ENCODE results near the gene ROBO2. TPM values are rescaled to one million over a fixed set of nuclear protein-coding genes. Genes with fewer than 3 reads are reported as not detected.
A peak's percentile ranks its signal among the peaks of the same experiment; 100 is the strongest.

Gene ROBO2
- total and polyA plus RNA-seq, 2 experiments from 2014 or later: 1.5 to 7.8 TPM

GRCh38 chr3:77091809-77092208 is 51.9 kb downstream of the ROBO2 start (continued):
- TF ChIP-seq, protein P1, sequence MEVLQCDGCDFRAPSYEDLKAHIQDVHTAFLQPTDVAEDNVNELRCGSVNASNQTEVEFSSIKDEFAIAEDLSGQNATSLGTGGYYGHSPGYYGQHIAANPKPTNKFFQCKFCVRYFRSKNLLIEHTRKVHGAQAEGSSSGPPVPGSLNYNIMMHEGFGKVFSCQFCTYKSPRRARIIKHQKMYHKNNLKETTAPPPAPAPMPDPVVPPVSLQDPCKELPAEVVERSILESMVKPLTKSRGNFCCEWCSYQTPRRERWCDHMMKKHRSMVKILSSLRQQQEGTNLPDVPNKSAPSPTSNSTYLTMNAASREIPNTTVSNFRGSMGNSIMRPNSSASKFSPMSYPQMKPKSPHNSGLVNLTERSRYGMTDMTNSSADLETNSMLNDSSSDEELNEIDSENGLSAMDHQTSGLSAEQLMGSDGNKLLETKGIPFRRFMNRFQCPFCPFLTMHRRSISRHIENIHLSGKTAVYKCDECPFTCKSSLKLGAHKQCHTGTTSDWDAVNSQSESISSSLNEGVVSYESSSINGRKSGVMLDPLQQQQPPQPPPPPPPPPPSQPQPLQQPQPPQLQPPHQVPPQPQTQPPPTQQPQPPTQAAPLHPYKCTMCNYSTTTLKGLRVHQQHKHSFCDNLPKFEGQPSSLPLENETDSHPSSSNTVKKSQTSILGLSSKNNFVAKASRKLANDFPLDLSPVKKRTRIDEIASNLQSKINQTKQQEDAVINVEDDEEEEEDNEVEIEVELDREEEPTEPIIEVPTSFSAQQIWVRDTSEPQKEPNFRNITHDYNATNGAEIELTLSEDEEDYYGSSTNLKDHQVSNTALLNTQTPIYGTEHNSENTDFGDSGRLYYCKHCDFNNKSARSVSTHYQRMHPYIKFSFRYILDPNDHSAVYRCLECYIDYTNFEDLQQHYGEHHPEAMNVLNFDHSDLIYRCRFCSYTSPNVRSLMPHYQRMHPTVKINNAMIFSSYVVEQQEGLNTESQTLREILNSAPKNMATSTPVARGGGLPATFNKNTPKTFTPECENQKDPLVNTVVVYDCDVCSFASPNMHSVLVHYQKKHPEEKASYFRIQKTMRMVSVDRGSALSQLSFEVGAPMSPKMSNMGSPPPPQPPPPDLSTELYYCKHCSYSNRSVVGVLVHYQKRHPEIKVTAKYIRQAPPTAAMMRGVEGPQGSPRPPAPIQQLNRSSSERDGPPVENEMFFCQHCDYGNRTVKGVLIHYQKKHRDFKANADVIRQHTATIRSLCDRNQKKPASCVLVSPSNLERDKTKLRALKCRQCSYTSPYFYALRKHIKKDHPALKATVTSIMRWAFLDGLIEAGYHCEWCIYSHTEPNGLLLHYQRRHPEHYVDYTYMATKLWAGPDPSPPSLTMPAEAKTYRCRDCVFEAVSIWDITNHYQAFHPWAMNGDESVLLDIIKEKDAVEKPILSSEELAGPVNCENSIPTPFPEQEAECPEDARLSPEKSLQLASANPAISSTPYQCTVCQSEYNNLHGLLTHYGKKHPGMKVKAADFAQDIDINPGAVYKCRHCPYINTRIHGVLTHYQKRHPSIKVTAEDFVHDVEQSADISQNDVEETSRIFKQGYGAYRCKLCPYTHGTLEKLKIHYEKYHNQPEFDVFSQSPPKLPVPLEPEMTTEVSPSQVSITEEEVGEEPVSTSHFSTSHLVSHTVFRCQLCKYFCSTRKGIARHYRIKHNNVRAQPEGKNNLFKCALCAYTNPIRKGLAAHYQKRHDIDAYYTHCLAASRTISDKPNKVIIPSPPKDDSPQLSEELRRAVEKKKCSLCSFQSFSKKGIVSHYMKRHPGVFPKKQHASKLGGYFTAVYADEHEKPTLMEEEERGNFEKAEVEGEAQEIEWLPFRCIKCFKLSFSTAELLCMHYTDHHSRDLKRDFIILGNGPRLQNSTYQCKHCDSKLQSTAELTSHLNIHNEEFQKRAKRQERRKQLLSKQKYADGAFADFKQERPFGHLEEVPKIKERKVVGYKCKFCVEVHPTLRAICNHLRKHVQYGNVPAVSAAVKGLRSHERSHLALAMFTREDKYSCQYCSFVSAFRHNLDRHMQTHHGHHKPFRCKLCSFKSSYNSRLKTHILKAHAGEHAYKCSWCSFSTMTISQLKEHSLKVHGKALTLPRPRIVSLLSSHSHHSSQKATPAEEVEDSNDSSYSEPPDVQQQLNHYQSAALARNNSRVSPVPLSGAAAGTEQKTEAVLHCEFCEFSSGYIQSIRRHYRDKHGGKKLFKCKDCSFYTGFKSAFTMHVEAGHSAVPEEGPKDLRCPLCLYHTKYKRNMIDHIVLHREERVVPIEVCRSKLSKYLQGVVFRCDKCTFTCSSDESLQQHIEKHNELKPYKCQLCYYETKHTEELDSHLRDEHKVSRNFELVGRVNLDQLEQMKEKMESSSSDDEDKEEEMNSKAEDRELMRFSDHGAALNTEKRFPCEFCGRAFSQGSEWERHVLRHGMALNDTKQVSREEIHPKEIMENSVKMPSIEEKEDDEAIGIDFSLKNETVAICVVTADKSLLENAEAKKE (CRISPR knock-in tag; IDR thresholded peaks at IDR 0.05): no peak

DNA sequence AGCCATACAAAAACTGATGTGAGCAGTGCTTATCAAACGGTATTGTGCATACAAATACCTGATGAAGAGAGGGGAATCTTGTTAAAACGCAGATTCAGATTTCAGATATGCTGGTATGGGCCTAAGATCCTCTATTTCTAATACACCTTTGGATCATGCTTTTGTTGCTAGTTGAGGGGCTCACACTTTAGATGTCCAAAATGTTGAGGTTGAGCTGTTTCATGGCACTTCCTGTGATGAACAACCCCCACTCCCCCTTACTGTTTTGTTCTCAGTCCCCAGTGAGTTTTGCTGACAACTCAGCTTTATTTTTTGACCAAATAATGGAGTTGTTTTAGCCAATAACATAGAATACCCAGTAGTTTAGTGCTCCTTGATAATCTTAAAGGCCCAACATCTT is 53.2 kb downstream of the ROBO2 start:
- H3K9me2 ChIP-seq (ENCODE audit: insufficient read depth): no peaks in the 10 kb centered on the region
- peak overlapping the region; percentile 63; the same call in 1 of the 2 replicates for H3K27ac Mint-ChIP-seq
- no peak overlapping the region for H2AFZ ChIP-seq
- ATAC-seq: no peak
- no peaks in the 10 kb centered on the region for H3K36me3 ChIP-seq (ENCODE audit: insufficient read depth)
- no peaks in the 10 kb centered on the region for H3F3A ChIP-seq (replicated peaks; ENCODE audit: low read depth)
- no peak for DNase-seq (ENCODE audit: low spot score)
- H3K27ac ChIP-seq (ENCODE audit: low read depth): no peak overlapping the region
- H3K27me3 ChIP-seq (ENCODE audit: insufficient read depth): no peaks in the 10 kb centered on the region
- peaks cover 2% of the 10 kb centered on the region for H3K27me3 Mint-ChIP-seq (ENCODE audit: insufficient read depth, low read depth, poor library complexity)
- no peak overlapping the region for H3K4me2 ChIP-seq
- no peaks in the 10 kb centered on the region for H3K36me3 Mint-ChIP-seq (ENCODE audit: low read depth)
- H3K4me3 Mint-ChIP-seq: no peak overlapping the region
- no peaks in the 10 kb centered on the region for H4K20me1 ChIP-seq (replicated peaks; ENCODE audit: insufficient read depth)
- peaks cover 9% of the 10 kb centered on the region; the same call in 2 of the 3 replicates for H3K4me1 Mint-ChIP-seq
- no peaks in the 10 kb centered on the region for H3K79me2 ChIP-seq (replicated peaks; ENCODE audit: insufficient read depth)
- no peaks in the 10 kb centered on the region for H3K9me3 Mint-ChIP-seq
- H3K4me3 ChIP-seq: no peak overlapping the region
- no peaks in the 10 kb centered on the region for H3K4me1 ChIP-seq (ENCODE audit: insufficient read depth)
- TF ChIP-seq NANOG (IDR thresholded peaks at IDR 0.05; ENCODE audit: borderline replicate concordance): no peak
- TF ChIP-seq, protein P2, sequence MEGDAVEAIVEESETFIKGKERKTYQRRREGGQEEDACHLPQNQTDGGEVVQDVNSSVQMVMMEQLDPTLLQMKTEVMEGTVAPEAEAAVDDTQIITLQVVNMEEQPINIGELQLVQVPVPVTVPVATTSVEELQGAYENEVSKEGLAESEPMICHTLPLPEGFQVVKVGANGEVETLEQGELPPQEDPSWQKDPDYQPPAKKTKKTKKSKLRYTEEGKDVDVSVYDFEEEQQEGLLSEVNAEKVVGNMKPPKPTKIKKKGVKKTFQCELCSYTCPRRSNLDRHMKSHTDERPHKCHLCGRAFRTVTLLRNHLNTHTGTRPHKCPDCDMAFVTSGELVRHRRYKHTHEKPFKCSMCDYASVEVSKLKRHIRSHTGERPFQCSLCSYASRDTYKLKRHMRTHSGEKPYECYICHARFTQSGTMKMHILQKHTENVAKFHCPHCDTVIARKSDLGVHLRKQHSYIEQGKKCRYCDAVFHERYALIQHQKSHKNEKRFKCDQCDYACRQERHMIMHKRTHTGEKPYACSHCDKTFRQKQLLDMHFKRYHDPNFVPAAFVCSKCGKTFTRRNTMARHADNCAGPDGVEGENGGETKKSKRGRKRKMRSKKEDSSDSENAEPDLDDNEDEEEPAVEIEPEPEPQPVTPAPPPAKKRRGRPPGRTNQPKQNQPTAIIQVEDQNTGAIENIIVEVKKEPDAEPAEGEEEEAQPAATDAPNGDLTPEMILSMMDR (conservative IDR thresholded peaks at IDR 0.05; ENCODE audit: low read depth in 2 of 2): no peak
- TF ChIP-seq POLR2AphosphoS5 (IDR thresholded peaks at IDR 0.05; ENCODE audit: low read depth): no peak
- TF ChIP-seq EZH2phosphoT487 (IDR thresholded peaks at IDR 0.05; ENCODE audit: unreplicated experiment): no peak
- no peak for TF ChIP-seq JUNB (IDR thresholded peaks at IDR 0.05; ENCODE audit: unreplicated experiment)
- TF ChIP-seq, protein P3, sequence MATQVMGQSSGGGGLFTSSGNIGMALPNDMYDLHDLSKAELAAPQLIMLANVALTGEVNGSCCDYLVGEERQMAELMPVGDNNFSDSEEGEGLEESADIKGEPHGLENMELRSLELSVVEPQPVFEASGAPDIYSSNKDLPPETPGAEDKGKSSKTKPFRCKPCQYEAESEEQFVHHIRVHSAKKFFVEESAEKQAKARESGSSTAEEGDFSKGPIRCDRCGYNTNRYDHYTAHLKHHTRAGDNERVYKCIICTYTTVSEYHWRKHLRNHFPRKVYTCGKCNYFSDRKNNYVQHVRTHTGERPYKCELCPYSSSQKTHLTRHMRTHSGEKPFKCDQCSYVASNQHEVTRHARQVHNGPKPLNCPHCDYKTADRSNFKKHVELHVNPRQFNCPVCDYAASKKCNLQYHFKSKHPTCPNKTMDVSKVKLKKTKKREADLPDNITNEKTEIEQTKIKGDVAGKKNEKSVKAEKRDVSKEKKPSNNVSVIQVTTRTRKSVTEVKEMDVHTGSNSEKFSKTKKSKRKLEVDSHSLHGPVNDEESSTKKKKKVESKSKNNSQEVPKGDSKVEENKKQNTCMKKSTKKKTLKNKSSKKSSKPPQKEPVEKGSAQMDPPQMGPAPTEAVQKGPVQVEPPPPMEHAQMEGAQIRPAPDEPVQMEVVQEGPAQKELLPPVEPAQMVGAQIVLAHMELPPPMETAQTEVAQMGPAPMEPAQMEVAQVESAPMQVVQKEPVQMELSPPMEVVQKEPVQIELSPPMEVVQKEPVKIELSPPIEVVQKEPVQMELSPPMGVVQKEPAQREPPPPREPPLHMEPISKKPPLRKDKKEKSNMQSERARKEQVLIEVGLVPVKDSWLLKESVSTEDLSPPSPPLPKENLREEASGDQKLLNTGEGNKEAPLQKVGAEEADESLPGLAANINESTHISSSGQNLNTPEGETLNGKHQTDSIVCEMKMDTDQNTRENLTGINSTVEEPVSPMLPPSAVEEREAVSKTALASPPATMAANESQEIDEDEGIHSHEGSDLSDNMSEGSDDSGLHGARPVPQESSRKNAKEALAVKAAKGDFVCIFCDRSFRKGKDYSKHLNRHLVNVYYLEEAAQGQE (IDR thresholded peaks at IDR 0.05; ENCODE audit: unreplicated experiment): no peak
